Measurements from ENCODE around the gene SERBP1.
"Not testable (repeated sequence)": the region's sequence is repeated elsewhere in the genome, so short reads cannot be mapped to it uniquely, and the experiment has no call there.

SERBP1 gene

DNA sequence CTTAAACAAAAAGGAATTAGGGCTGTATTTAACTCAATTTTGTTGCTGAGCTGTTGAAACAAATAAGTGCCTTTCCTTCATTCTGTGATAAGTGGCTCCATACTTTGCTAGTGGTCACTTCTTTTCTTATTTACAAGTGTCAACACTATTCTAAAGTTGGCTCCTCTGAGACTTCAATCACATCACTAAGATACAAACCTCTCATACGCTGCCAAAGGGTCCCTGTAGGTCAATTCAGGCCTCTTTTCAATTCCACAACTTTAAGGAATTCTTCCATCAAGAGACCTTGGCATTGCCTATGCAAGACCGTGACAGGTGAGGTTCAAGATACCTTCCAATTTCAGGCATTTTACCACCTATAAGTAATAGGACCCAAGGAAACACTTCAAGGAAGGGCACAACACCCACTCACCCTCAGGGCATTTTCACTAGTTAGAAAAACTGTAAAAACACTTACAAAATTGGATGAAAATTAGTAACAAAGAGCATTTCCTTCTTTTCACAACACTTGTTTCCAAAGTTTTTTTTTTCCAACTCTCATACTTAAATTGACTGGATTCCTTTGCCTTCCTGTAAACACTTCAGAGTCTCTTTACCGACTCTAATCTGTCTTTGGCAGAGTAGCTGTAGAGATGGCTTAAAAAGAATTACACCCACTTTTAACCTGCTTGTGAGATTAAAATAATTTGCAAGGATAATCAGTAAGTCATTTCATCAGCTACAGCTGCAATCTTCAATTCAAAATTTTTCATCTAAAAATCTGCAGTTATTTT, 24.5 kb downstream of the SERBP1 start:
- no peak for DNase-seq

DNA sequence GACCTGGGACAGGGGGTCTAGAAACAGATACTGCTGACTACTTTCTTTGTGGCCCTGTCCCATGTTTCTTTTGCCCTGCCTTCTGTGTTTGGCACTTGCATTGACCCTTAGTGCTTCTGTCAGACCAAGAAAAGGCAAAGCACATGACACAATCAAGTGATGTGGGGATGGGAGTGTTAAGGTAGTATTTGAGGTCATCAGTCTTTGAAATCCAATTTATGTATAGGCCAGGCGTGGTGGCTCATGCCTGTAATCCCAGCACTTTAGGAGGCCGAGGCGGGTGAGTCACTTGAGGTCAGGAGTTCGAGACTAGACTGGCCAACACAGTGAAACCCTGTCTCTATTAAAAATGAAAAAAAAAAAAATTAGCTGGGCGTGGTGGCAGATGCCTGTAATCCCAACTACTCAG, 26.0 kb downstream of the SERBP1 start:
- no peak for DNase-seq

DNA sequence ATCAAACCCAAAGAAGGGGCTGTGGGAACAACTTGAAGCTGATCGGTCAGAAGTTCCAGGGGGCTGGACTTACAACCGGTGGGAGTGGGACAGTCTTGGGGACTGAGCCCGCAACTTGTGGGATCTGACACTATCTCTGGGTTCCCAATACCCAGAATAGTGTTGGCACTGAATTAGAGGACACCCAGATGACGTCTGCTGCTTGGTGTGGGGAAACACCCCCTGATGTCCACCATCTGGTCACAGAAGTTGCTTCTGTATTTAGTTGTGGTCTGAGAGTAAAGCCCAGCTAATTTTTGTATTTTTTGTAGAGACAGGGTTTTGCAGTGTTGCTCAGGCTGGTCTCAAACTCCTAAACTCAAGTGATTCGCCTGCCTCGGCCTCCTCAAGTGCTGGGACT, 28.8 kb downstream of the SERBP1 start:
- no peak for DNase-seq

DNA sequence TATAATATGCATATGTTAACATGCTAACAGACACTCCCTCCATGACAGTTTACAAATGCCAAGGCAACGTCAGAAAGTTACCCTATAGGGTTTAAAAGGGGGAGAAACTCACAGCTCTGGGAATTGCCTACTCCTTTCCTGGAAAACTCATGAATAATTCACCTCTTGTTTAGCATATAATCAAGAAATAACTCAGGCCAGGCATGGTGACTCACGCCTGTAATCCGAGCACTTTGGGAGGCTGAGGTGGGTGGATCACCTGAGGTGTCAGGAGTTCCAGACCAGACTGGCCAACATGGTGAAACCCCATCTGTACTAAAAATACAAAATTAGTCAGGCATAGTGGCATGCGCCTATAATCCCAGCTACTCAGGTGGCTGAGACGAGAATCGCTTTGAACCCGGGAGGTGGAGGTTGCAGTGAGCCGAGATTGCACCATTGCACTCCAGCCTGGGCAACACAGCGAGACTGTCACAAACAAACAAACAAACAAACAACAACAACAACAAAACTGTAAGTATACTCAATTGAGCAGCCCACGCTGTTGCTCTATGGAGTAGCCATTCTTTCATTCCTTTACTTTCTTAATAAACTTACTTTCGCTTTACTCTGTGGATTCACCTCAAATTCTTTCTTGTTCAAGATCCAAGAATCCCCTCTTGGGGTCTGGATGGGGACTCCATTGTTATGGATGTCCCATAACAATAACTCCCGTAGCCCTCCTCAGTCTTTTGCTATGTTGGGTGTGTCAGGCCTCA, 30.0 kb downstream of the SERBP1 start:
- DNase-seq = not testable (repeated sequence)

DNA sequence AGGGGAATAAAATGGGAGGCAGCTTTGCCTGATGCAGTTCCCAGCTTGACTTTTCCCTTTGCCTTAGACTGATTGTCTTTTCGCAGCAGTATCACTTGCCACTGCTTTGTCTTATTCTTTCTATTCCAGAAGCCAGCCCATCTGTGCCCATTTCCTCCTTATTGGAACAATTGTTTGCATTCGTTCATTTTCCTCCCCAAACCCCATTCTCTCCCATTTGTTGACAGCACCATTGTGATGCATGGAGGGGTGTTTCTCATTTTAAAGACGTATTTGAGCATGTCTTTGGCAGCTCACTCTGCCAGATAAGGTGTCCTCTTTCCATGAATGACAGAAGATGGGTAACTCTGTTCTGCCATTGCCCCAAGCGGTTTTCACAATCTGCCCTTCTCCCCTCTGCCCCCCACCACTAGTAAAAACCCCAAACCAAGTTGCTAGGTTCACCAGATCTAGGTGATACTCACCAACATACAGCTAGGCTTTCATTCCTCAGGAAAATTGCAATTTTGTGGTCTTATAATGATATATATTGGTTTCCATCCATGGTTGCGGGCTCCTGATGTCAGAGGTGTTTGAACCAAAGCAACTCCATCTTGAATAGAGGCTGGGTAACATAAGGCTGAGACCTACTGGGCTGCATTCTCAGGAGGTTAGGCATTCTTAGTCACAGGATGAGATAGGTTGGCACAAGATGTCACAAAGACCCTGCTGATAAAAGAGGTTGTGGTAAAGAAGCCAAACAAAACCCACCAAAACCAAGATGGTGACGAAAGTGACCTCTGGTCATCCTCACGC, 30.8 kb downstream of the SERBP1 start:
- DNase-seq = no peak

DNA sequence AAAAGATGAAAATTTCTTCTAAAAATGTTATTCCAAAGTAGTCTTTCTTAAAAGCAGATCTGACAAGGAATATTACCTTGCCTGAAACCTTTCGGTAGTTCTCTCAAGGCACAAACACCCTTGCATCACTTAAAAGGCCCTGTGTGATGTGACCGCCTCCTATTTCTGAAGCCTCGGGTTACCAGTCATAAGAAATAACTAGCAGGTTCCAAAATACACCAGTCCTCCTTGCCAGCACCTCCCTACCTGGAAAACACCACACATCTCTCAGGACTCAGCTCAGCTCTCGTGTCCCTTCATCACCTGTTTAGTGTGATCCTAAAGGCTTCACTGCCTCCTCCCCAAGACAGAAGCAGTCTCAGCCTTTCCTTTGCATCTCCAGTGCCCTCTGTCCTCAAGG, 35.7 kb downstream of the SERBP1 start:
- no peak for DNase-seq

DNA sequence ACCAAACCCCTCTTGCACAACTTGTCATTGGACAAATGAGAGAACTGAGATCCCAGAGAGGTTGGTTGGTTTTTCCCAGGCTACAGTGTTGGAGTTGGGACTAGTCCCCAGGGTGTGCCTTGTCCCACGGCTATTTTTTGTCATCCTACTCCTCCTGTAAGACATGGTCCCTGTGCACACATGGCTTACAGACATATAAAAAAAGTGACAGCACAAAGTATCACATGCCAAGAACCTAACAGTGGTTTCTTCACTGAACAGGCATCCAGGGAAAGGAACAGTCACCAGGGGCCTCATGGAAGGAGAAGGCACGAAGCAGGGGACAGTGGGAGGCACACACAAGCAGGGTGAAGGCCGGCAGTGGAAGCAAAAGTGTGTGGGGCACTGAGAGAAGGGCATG, 36.5 kb downstream of the SERBP1 start:
- DNase-seq = no peak

DNA sequence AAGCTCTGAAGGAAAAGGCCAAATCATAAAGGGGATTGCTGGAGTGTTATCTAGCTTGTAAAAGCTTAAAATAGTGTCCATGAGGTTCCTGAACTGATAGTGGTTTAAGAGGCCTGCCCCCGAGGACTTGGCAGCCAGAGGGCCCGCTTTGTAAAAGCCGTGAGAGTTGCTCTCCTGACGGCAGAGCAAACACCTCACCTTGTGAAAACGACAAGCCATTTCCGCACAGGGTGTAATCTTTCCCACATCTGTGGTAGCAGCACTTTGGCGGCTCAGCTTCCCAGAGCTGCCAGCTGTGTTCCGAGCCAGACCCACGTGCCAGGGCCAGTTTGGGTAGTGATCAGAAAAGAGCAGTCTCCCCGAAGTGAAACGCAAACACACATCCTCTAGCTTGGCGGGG, 37.0 kb downstream of the SERBP1 start:
- DNase-seq = no peak

DNA sequence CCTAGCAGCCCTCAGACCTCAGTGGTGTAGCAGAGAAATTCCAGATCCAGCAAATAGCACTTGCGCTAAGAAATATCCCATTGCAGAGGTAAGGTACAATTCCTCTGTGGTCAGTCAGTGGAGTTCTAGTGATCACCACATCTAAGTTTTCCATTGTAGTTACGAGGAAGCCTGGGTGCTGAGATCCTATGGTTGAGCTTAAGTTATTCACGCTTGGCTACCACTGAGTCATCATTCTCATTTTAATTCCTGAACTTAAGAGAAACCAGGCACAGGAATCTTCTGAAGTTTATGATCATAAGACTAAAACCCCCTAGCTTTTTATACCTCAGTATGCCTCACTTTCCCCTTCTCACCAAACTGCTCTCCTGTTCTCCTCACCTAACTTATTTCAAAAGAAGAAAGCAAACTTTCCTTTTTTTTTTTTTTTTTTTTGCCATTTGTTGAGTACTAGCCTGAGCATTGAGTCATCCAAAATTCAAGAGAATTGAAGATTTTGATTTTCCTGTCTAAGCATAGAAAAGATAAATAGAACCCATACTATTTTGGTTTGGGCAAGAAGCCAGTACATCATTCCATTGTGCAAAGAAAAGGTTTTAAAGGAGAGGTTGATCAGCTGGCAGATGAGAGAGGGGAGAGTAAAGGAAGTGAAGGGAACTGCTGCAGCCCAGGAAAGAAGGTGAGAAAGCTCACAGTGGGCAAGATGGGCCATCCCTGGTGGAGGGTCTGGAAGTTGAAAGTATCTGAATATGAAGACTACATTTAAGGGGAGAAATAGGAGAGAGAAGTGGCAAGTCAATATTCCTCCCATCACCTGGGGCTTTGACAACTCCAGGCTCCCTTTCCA, 39.9 kb downstream of the SERBP1 start:
- no peak for DNase-seq

DNA sequence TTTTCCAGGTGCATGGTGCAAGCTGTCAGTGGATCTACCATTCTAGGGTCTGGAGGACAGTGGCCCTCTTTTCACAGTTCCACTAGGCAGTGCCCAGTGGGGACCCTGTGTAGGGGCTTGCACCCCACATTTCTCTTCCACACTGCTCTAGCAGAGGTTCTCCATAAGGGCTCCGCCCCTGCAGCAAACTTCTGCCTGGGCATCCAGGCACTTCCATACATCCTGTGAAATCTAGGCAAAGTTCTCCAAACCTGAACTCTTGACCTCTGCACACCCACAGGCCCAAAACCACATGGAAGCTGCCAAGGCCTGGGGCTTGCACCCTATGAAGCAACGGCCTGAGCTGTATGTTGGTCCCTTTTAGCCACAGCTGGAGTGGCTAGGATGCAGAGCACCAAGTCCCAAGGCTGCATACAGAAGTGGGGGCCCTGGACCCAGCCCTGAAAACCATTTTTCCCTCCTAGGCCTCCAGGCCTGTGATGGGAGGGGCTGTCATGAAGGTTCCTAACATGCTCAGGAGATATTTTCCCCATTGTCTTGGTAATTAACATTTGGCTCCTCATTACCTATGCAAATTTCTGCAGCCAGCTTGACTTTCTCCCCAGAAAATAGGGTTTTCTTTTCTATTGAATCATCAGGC, 46.1 kb downstream of the SERBP1 start:
- DNase-seq = no peak

GRCh38 chr1:67382292-67382691, 47.9 kb downstream of the SERBP1 start:
- no peak for DNase-seq

GRCh38 chr1:67381154-67381553, 49.0 kb downstream of the SERBP1 start:
- DNase-seq = no peak

DNA sequence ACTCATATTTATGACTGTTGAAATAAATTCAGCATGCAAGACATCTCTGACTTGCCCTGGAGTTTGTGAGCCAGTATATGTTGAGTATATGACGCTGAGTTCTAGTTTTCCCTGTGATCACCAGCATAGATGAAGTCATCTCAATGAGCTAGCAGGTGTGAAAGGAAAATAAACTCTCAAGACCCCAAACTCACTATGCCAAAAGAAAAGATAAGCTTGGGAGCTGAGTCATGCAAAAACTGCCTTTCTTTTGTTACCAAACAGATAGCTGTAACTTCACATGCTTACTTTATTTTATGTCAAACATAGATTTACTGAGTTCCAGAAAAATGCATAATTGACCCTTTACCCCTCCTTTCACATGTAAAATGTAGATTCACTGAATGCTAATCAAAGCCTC, 52.9 kb downstream of the SERBP1 start:
- no peak for DNase-seq

DNA sequence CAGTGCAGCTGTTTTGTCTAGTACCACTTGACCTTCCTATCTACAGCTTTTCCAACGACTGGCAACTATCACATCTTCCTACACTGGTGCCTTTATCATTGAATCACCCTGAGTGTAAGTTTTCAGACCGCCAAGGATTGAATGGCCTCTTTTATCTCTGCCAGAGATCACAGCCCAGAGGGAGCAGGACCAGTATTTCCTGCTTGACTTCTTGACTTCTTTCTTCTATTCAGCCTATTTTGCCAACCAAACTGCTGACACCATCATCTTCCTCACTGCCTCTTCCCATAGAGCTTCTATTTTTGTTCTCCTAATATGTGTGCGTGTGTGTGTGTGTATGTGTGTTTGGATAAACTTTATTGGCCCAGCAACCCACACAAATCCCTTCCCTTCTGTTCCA, 53.8 kb downstream of the SERBP1 start:
- no peak for DNase-seq

DNA sequence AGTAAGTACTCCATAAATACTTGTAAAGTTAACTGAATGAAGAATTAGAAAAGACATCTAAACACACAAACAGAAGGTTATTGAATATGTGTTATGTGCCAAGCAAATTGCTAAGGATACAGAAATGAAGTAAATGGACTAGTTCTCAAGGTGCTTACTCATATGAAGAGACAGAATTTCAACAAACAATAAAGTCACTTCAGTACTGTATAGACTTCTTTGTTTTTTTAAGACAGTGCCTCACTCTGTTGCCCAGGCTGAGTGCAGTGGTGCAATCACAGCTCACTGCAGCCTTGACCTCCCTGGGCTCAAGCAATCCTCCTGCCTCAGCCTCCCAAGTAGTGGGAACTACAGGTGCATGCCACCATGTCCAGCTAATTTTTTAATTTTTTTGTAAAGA, 57.3 kb downstream of the SERBP1 start:
- no peak for DNase-seq

GRCh38 chr1:67372136-67372535, 58.1 kb downstream of the SERBP1 start:
- DNase-seq = no peak

DNA sequence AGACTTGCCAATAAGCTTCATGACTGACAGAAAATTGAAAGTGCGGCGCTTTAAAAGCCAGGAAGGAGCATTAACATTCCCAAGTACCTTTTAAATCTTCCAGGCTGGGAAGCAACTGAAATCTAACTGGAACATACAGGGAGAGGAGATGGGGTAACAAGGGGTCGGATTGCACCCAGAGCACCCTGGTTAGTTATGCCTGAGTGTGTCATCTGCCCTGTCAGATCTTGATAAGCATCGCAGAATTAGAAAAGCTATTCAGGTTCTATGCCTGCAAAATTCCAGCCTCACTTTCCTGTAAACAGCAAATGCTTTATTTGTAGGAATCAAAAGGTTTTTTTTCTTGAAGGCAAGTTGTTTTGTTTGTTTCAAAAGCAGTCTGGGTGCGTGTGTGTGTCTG, 58.5 kb downstream of the SERBP1 start:
- no peak for DNase-seq

DNA sequence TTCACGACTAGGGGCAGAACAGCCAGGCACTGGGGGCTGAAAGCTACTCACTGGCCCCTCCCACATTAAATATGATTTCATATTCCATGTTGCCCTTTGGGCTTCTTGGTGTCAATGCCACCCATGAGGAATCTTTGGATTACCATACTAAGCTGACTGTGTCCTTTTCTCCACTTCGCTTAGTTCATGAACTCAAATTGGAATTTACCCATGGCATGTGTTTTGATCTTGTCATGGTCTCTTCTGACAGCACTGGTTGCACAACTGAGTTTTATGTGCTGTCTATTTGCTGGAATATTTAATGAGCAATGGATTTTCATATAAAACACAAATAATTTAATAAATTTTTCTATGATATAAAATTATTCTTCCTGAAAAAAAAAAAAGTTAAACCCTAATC, 59.2 kb downstream of the SERBP1 start:
- no peak for DNase-seq

GRCh38 chr1:67368046-67368514, 62.1 kb downstream of the SERBP1 start:
- no peak for DNase-seq

DNA sequence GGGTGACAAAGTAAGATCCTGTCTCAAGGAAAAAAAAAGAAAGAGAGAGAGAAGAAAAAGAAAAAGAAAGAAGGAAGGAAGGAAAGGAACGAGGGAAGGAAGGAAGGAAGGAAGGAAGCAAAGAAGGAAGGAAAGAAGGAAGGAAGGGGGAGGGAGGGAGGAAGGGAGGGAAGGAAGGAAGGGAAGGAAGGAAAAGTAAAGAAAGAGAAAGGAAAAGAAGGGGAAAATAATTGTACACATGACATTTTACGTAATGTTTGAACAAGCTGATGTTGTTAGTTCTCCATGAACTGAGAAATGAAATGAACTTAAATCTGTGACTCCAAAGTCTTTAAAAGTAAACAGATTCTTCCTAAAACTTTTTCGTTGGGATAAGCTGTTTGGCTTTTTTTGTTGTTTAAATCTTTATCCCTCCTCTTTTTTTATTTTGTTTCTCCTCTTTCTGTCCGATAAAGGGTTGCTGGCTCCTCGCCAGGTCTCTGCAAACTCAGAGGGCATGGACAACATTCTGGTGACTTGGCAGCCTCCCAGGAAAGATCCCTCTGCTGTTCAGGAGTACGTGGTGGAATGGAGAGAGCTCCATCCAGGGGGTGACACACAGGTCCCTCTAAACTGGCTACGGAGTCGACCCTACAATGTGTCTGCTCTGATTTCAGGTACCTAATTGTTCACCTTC, 62.7 kb downstream of the SERBP1 start:
- no peak for DNase-seq

DNA sequence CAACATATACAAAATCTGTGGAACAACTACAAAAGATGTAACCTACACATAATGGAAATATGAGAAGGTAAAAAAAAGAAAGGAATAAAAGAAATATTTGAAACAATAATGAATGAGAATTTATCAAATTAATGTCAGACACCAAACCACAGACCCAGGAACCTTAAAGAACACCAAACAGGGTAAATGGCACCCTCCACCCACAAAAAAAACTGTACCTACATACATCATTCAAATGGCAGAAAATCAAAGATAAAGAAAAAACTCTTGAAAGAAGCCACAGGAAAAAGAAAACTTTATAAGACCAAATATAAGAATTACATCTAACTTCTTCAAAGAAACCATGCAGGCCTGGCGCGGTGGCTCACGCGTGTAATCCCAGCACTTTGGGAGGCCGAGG, 68.6 kb downstream of the SERBP1 start:
- DNase-seq = no peak

DNA sequence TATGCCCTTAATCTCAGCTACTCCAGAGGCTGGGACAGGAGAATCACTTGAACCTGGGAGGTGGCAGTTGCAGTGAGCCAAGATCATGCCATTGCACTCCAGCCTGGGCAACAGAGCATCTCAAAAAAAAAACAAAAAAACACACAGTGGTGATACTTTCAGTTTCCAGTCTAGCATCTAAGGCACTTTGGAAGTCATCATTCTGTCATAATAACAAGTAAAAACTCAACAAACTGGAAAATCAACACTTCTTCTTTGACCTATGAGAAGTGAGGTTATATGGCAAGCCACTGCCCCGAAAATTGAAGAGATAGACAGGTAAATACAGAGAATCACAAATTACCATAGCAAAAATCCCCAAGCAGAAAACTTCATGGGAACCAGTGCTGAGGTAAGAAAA, 70.6 kb downstream of the SERBP1 start:
- DNase-seq = no peak

All from NCI-H1436 treated with DMSO at 0.1 percent for 48 hours (cell line).